GM19452 (cell line): ENCODE results near the gene PYGB.

ENCODE experiments used
- ATAC-seq: cut with Tn5 transposase; IDR thresholded peaks from one replicate; pipeline ENCODE4 v1.9.1; 2021; ENCODE audit not compliant: unreplicated experiment

Gene PYGB

DNA sequence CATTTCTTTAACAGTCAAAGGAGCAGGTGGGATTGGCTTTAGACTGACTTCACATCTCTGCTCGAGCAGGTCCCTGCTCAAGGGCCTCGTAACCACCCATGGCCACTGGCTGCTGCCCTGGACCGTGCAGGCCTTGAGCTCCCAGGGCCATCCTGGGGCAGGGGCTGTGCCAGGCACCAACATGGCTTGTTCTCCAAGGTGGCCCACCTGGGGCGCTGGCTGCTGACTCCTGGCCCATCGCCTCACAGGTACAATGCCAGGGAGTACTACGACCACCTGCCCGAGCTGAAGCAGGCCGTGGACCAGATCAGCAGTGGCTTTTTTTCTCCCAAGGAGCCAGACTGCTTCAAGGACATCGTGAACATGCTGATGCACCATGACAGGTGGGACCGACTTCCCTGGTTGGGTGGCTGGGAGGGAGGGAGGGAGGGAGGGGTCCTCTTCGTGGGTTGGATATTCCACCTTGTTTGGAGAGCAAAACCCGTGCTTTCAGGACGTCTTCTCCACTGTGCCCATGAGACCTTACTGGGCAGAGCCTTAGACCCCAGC, 46.1 kb downstream of the PYGB start:
- no peak for ATAC-seq

DNA sequence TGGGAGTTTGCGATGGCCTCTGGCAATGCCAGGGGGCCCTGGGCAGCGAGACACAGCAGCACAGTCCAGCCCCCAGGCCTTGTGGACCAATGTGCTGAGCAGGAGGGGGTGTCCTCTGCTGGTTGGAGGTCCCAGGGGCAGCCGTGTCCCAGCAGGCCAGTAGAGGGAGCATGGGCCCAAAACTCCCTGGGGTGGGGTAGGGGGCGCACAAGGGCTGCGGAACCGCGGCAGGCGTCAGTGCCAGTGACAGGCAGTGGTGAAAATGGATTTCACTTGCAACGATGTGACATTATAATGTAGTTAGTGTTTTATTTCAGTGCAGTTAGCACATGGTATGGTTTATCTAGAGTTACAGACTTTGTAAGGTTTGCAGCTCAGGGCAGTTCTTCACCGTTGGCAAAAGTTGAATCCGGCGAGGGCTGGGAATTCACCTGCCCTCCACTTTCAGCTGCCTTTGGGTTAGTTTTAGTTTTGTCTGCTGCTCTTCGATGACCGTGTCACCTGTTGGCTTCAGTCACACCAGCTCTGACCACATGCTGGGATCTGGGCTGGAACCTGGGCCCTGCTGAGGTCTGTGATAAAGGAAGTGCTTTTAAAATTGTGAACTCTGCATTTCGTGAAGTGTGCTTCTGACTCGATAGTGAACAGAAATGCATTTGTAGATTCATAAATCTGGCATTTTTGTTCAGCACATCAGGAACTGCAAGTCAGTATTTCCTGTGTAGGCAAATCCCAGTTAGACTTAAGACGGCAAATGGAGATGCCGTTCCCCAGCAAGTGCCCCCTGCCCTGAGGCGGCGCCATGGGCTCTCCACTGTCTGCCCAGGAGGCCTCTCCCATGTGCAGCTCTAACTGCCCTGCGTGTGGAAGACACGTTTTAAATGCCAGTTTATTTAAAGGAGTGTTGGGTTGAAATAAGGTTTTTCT, 46.8 kb downstream of the PYGB start:
- no peak for ATAC-seq

DNA sequence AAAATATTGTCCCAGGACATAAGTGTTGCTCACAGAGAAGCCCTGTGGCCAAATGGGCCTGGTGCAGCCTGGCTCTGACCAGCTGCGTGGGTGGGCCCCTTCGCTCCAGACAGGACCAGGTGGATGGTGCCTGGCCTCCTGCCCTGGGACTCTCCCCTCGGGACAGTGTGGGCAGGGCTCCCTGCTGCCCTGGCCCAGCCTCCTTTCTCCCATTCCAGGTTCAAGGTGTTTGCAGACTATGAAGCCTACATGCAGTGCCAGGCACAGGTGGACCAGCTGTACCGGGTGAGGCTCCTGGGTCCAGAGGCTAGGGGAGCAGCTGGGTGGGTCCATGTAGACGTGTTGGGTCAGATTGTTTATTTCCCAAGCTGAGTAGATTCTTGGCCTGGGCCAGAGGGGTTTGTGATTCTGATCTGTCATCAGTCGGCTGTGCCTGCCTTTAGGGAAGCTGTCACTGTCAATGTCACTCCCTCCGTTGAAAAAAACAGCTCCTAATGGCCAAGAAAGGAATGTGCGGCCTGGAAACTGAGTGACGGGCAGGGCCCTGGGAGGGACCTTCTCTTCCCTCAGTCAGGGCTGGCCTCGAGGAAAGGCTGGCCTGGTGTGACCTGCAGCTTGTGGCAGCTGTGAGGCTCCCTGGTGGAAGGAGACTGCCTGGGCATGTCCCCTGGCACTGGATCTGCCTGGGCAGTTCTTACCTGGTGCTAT, 47.7 kb downstream of the PYGB start:
- no peak for ATAC-seq

DNA sequence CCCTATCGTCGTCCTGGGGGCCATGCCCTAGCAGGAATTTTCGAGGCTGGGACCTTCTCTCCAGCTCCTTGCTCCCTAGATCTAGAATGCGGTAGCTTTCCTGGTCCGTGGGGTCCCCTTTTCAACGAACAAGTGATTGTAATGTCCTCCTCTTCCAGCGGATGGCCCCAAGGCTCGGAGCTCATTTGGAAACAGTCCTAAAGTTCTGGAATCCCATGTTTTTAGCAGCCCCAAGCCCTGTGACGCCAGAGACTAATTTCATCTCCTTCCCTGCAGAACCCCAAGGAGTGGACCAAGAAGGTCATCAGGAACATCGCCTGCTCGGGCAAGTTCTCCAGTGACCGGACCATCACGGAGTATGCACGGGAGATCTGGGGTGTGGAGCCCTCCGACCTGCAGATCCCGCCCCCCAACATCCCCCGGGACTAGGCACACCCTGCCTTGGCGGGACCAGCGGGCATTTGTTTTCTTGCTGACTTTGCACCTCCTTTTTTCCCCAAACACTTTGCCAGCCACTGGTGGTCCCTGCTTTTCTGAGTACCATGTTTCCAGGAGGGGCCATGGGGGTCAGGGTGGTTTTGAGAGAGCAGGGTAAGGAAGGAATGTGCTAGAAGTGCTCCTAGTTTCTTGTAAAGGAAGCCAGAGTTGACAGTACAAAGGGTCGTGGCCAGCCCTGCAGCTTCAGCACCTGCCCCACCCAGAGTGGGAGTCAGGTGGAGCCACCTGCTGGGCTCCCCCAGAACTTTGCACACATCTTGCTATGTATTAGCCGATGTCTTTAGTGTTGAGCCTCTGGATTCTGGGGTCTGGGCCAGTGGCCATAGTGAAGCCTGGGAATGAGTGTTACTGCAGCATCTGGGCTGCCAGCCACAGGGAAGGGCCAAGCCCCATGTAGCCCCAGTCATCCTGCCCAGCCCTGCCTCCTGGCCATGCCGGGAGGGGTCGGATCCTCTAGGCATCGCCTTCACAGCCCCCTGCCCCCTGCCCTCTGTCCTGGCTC, 48.5 kb downstream of the PYGB start:
- peak; percentile 23 for ATAC-seq

DNA sequence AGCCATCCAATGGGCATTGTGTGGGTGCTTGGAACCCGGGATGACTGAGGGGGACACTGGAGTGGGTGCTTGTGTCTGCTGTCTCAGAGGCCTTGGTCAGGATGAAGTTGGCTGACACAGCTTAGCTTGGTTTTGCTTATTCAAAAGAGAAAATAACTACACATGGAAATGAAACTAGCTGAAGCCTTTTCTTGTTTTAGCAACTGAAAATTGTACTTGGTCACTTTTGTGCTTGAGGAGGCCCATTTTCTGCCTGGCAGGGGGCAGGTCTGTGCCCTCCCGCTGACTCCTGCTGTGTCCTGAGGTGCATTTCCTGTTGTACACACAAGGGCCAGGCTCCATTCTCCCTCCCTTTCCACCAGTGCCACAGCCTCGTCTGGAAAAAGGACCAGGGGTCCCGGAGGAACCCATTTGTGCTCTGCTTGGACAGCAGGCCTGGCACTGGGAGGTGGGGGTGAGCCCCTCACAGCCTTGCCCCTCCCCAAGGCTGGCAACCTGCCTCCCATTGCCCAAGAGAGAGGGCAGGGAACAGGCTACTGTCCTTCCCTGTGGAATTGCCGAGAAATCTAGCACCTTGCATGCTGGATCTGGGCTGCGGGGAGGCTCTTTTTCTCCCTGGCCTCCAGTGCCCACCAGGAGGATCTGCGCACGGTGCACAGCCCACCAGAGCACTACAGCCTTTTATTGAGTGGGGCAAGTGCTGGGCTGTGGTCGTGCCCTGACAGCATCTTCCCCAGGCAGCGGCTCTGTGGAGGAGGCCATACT, 49.4 kb downstream of the PYGB start:
- ATAC-seq: peak; percentile 61

DNA sequence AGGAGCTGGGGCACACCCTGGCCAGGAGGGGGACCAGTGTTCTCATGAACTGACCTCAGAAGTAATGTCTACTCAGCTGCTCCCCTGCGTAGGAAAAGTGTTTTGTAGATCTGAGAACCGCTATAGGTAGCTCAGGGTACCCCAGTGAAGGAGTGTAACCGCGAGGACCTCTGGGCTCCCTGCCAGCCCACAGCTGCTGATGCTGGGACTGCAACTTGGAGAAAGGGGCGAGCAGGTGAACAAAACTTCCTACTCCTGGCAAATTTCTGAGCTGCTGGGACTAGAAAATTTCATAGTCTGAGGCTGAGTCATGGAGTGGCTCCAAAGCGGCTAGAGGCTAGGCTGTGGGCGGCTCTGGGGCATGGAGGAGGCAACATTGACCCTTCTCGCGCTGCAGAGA, 51.9 kb downstream of the PYGB start:
- no peak for ATAC-seq

DNA sequence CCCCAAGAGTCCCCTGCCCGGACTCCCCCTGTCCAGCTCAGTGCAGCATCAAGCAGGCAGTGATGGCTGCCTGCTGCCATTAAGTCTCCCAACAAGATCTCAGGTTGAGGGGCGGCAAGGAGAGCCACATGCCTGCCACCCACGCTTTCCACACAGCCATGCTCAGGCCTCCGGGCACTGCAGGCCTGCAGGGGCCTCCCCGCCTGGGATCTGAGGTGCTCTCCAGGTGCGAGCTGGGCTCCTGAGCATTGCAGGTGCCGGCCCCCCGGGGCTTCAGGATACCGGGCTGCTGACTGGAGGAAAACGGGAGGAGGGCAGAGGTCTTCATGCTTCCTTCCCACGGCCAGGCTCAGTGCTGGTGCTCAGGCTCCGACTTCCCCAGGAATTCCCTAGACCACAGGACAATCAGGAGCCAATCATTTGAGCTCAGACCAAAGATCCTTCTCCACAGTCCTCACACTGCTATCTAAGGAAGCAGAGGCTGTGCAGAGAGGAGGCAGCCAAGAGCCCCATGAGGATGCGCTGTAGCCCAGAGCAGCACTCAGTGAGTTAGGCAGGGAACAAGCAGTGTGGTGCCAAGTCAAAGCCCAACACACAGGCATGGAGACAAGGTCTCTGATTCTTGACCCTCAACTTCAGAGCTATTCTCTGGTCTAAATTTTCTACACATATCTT, 52.7 kb downstream of the PYGB start:
- no peak for ATAC-seq

DNA sequence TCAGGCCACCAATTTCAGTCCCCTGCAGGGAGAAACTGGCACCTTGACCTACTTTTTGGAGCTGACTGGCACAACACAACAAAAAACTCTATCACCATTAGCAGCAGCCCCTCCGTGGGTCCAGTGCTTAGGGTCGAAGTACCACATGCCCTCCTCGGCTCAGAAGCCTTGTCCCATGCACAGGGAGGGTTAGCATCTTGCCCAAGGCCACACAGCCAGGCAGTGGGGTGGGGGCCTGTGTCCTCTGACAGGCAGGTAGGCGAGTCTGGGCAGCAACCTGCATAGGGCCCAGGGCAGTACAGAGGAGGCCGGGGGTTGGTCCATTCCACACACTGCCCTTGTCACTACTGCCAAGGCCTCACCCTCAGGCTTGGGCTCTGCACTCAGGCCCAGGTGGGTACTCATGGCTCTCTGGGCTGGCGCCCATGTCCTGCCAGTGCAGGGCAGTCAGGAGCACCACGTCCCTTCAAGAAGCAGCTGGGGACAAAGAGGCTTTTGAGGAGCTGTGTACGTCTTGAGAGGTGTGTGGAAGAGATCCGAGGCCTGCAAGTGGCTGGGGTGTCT, 53.6 kb downstream of the PYGB start:
- ATAC-seq: no peak

DNA sequence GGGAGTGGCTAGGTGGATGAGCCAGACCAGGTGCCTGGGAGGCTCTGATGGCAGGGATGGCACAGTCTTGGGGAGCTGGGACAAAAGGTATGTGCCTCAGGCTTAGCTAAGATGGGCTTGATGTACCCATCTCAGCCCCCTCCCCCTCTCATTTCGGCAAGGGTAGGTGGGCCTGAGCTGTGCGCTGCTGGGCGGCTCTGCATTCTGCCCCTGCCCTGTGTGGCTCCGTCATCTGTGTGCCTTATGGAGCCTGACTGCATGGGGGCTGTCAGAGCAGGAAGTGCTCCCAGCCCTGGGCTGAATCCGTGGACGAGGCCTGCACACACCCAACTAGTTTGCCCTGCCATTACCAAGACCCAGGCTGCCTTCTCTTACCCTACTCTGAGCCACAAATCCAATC, 54.7 kb downstream of the PYGB start:
- no peak for ATAC-seq

DNA sequence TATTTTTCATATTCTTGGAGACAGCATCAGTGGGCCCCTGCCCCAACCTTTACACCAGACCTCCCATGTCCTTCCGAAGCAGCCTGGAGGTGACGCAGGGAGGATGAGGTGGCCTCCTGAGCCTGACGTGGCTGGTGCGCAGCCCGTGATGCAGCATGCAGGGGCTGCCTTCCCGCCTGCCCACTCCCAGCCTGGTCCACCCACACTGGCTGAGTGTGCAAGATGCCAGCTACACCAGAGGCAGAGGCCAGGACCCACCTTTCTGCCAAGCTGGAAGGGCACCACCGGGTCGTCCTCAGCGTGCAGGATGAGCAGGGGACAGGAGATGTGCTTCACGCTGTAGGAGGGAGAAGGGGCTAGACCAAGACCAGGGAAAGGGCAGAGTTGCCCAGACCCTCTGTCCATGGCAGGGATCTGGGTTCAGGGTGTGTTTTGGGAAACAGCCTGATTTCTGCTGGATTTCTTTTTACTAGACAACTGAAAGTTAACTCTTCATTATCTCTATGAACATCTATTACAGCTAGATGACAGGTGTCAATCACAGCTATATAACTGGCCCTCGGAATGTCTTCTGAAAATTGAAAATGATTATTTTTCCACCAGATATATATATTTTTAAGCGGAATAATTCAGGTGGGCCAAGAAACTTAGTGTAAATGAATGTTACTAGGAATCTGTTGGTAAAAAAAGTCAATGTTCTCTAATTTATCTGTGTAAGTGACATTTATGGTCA, 55.6 kb downstream of the PYGB start:
- no peak for ATAC-seq

DNA sequence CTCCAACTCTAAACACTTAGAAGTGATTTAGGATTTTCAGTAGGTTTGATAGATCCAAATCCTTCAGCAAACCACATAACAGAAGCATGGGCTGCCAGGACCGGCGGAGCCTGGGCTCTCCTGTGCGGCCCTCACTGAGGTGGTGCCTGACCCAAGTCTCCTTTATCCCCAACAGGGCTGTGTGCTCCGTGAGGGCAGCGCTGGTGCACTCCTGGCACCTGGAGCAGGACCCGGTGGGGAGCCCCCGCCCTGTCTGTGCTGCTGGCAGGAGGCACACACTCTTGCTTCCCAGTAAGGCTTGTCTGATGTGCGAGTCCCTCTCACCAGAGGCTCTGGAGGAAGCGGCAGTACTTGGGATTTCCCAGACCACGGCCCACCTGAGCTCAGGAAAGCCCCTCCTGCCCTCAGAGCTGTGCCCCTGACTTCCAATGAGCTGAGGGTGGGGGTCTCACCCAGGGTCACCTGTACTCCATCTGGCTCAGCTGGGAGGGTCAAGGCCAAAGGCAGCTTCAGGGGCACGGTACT, 56.2 kb downstream of the PYGB start:
- ATAC-seq: no peak

DNA sequence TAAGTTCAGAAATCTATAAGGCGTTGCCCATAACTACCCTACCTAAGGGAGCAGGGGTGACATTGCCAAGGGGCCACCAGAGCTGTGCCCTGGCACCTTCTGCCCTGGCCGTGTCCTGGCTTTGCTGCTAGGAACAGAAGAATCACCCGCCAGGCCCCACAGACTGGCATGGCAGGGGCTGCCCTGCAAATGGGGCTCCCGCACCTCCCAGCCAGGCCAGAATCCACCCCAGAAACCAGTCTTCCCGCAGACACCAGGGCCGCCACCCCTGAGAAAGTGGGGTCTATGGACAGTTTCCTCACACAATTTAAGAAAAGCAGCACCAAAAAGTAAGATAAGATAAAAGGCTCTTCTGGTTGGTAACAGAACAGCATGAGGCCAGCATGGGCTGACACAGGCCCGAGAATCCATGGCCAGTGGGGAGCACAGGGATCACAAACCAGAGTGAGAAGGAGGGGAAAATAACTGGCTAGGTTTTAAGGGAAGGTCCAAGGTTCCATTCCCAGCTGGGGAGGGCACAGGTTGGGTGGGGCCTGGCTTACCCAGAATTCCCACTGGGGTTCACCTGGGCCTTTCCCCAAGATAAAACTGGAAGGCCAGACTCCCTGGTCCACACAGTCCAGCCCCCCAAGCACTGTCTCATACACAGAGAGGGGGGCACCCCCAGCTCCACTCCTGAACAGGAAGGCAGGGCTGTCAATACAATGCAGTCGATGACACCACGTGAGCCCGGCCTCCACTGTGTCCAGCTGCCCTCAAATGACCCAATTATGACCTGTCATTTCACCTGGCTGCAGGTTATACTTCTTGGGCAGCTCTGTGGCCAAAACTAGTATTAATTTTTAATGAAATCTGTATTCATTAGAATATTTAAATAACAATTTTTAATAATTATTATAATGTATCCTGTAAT, 59.4 kb downstream of the PYGB start:
- no peak for ATAC-seq

DNA sequence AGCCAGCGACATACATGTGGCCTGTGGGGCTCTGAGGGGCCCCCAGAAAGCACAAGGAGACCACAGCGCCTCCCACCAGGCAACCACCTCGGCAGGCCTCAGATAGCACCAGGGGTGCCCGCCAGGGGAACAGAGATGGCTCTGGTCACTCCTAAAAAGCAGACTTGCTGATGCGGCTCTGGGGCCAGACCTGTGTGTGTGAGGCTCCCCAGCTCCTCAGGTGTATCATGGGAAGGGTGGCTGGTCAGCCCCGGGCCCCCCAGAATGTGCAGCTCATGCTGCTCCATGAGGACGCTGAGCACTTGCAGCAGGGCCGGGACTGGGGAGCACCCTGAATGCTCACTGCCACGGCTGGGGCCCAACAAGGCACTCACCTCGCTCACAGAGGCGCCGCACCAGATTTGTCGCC, 60.2 kb downstream of the PYGB start:
- no peak for ATAC-seq

DNA sequence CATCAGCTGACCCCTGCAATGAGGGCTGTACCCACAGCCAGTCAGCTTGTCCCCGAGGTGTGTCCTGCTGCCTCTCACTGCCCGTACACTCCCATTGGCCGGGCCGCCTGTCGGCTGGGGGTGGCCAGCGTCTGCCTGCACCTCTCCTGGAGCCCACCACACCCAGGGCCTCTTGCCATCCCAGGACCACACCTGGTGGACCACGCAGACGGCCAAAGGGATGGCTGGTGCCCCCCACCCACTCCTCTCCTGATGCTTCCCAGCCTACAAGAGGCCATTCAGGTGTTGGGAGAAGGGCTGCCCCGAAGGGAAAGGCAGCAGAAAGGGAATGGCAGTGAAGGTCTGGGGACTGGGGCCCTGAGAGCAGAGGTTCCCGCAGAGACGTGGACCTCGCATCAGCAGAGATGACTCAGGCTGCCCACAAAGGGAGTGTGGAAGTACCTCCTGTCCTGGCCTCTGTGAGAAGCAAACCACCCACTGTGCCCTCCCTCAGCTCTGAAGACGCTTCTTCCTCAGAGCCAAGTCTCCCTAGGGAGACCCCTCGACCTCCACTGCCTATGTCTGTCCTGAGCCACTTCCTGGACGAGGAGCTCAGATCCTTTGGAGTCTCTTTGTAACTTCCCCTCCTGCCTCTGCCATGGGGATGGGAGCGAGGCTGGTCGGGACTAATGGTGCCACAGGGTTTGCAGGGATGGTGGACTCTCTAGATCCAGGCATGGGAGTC, 60.9 kb downstream of the PYGB start:
- no peak for ATAC-seq

DNA sequence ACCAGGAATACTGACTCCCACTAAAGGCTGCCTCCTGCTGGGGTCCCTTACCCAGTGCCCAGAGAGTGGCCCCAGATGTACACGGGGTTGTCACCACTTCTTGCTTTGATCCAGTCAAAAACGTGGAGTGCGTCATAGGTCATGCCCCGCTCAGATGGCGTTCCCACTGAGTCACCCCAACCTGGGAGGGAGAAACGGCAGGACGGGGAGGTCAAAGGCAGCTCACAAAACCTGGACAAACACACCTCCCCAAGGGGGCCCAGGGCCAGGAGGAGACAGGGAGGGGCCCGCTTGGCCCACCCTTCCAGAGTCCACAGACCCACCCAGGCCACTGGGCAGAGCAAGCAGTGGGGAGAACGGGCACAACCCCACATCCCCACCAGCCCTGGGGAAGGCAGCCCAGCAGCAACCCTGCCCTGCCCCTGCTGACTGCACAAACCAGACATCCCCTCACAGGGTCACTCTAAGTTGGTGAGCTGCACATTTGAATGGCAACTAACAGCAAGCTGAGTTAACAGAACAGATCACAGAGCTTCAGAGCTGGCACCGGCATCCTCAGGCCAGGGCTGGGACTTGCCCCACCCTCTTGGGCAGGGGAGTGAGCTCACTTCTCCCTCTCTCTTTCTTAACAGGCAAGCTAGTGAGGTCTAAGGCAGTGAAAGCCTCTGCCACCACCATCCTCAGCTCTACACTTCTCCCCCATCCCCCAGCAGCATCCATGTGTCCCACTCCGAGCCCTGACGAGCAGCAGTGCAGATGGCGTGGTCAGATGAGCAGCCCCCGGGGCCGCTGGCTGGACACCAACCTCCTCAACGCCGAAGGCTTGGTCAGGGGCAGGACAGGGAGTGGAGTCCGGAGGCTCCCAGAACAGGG, 61.7 kb downstream of the PYGB start:
- no peak for ATAC-seq
